Measurements from ENCODE around the gene LIMS1.
A peak's percentile ranks its signal among the peaks of the same experiment; 100 is the strongest.
"Not testable (repeated sequence)": the region's sequence is repeated elsewhere in the genome, so short reads cannot be mapped to it uniquely, and the experiment has no call there.

Gene LIMS1, protein sequence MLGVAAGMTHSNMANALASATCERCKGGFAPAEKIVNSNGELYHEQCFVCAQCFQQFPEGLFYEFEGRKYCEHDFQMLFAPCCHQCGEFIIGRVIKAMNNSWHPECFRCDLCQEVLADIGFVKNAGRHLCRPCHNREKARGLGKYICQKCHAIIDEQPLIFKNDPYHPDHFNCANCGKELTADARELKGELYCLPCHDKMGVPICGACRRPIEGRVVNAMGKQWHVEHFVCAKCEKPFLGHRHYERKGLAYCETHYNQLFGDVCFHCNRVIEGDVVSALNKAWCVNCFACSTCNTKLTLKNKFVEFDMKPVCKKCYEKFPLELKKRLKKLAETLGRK

DNA sequence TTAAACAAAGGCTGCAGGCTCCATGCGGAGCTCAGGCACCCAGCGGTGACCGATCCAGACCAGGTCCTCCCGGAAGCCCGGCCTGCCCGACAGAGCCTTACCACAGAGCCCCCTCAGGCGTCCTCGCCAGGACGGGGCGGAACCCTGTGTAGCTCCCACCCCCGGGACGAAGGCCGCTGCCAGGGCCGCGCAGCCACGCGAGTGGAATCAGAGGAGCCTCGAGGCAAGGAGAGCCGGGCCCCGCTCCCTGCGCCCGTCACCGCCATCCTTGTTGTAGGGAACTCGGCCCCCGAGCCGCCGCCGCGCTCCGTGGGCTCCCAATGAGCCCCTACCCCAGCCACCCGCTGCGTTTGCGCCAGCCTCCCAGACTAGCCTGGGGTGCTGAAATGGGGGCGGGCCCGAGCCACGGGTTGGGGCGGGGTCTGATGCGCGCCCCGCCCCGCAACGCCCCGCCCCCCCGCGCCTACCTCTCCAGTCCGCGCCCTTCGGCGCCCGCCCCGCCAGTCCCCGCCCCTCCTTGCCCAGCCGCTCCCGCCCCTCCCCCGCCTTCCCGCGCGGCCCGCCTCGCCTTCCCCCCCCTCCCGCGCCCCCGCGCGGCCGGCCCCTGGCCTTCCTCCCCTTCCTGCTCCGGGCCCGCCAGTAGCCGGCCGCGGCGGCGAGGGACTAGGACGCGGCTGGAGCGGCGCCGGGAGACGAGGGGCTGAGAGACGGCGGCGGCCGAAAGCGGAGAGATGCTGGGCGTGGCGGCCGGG lies at the start of gene LIMS1:
Gene LIMS1, plus strand, starts transcription at position 639 of the 752 bp plus-strand sequence. Its CDS starts 93 bp downstream, at position 732.
- Histone ChIP-seq H3K36me3 (peaks cover 8% of the 10 kb centered on the region; the same call in 1 of the 2 replicates), H3K4me1 (peaks cover 44% of the 10 kb centered on the region), H3K9ac (peak within 1 kb of the TSS; percentile 96), H3K27me3 (no peaks in the 10 kb centered on the region), H3K4me2 (peak within 1 kb of the TSS; percentile 90), H4K20me1 (peaks cover 41% of the 10 kb centered on the region), H3K27ac (peak within 1 kb of the TSS; percentile 96), H3K4me3 (peak within 1 kb of the TSS; percentile 95), H3K9me3 (no peaks in the 10 kb centered on the region)
- no peak for TF ChIP-seq Cebpa-rat (IDR thresholded peaks at IDR 0.05)

DNA sequence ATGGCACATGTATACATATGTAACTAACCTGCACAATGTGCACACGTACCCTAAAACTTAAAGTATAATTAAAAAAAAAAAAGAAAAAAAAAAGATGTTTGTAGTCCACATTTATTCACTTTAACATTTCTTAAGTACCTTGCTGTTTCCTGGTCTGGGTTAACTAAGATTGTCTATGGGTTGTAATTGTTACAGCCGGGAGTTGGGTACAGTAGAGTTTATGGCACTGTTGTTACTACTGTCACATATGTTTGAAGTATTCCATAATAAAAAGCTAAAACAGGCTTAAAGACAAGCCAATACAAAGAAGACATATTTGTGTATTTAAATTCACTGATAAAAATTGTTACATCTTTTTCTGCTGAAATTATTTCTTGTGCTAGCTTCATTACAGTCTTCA lies 49.0 kb upstream of the LIMS1 start:
- H3K4me1 ChIP-seq = no peaks in the 10 kb centered on the region
- H4K20me1 ChIP-seq = no peaks in the 10 kb centered on the region
- H3K36me3 ChIP-seq = peaks cover 66% of the 10 kb centered on the region
- no peak for TF ChIP-seq Cebpa-rat (IDR thresholded peaks at IDR 0.05)
- no peak overlapping the region for H3K4me3 ChIP-seq
- H3K4me2 ChIP-seq = no peak overlapping the region
- no peaks in the 10 kb centered on the region for H3K27me3 ChIP-seq
- no peak overlapping the region for H3K27ac ChIP-seq
- peaks cover 7% of the 10 kb centered on the region; the same call in 1 of the 2 replicates for H3K9me3 ChIP-seq
- H3K9ac ChIP-seq = no peak overlapping the region

DNA sequence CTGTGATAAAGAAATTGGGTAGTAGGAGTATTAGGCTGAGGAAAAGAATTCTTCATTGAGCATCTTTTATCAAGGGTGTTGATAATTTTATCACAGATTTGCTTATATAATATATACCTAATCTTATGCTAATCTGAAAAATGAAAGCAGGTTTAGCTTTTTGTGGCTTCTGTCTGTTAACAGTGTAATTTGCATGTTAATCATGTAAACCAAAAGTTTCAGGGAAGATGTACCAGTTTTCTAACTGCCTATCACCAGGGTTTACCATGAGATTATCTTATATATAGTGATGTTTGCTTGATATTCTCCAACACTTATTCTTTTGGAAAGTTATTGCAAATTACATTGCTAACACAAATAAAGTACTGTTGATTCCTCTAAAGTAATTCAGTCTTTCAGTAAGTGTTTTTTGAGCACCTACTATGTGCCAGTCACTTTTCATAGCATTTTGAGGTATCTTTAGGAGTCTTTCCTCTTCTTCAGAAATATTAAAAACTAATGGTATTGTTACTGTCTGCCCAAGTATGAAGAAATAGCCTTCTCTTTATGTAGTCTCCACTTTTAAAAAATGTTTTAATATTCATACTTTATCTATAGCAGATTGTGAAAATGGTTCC lies 43.7 kb upstream of the LIMS1 start:
- H3K36me3 ChIP-seq = peaks cover 73% of the 10 kb centered on the region
- no peak overlapping the region for H3K27ac ChIP-seq
- H3K4me3 ChIP-seq = no peak overlapping the region

DNA sequence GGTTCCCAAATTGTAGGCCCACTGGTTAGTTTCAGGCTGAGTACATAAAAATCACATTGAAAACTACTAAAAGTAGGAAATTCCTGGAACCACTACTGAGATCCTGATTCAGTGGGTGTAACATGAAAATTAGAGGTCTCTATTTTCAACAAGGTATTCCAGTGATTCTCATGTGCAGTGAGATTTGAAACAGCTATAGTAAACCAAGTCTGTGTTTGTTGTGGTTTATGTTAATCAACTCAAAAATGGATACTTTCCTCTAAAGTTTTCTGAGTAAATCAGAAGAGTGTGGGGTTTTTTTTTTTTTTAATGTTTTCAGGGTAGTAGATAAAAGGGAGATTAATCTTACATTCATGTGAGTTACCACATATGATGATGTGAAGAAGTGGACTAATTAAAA lies 42.4 kb upstream of the LIMS1 start:
- peaks cover 72% of the 10 kb centered on the region for H3K36me3 ChIP-seq
- no peaks in the 10 kb centered on the region for H3K27me3 ChIP-seq
- no peaks in the 10 kb centered on the region for H4K20me1 ChIP-seq
- no peaks in the 10 kb centered on the region for H3K4me1 ChIP-seq
- no peak for TF ChIP-seq Cebpa-rat (IDR thresholded peaks at IDR 0.05)
- H3K27ac ChIP-seq = no peak overlapping the region
- H3K9me3 ChIP-seq = no peaks in the 10 kb centered on the region
- H3K4me2 ChIP-seq = no peak overlapping the region
- no peak overlapping the region for H3K9ac ChIP-seq
- no peak overlapping the region for H3K4me3 ChIP-seq

More for the DNA sequence above, 43.7 kb upstream of the LIMS1 start:
- Histone ChIP-seq H3K9ac (no peak overlapping the region), H4K20me1 (no peaks in the 10 kb centered on the region), H3K4me1 (no peaks in the 10 kb centered on the region), H3K4me2 (no peak overlapping the region), H3K9me3 (no peaks in the 10 kb centered on the region), H3K27me3 (no peaks in the 10 kb centered on the region)
- no peak for TF ChIP-seq Cebpa-rat (IDR thresholded peaks at IDR 0.05)

DNA sequence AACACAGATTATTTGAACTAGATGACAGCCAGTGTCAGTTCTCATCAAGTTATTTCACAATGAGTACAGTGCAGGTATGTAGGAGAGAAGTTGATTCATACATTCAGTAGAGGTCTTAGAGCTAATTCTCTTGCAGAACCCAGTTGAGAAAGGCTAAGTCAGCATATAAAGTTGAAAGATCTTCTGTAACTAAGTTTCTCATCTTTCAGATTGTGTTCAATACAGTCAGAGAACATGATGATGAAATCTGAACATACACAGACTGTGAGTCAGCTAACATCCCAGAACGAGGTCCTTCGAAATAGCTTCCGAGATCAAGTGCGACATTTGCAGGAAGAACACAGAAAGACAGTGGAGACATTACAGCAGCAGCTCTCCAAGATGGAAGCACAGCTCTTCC lies 41.9 kb upstream of the LIMS1 start:
- H3K9me3 ChIP-seq = no peaks in the 10 kb centered on the region
- peaks cover 73% of the 10 kb centered on the region for H3K36me3 ChIP-seq
- no peaks in the 10 kb centered on the region for H3K27me3 ChIP-seq
- no peak overlapping the region for H3K4me3 ChIP-seq
- H3K4me2 ChIP-seq = no peak overlapping the region
- no peak overlapping the region for H3K27ac ChIP-seq
- H3K9ac ChIP-seq = no peak overlapping the region
- no peaks in the 10 kb centered on the region for H4K20me1 ChIP-seq
- TF ChIP-seq Cebpa-rat (IDR thresholded peaks at IDR 0.05) = no peak
- no peaks in the 10 kb centered on the region for H3K4me1 ChIP-seq

DNA sequence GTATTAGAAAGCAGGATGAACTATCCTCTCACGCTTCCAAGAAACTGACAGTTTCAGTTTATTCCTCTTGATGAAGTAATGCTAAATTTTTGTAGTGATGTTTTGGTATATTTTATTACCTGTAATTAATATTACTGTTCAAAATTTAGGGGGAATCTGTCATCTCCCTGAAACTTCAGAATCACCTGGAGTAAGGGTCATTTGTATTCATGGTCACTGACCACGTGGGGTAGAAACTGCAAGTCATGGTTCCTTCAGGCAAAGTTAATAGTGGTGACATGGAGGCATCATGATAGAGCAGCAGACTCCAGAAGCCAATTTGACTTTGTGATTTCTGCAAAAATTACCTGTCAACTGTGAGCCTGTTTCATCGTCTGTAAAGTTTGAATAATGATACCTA lies 38.1 kb upstream of the LIMS1 start:
- H3K36me3 ChIP-seq = peaks cover 70% of the 10 kb centered on the region
- not testable (repeated sequence) for H3K4me1 ChIP-seq, H3K4me2 ChIP-seq, H4K20me1 ChIP-seq, H3K9me3 ChIP-seq, H3K4me3 ChIP-seq, H3K27me3 ChIP-seq, H3K9ac ChIP-seq, H3K27ac ChIP-seq

DNA sequence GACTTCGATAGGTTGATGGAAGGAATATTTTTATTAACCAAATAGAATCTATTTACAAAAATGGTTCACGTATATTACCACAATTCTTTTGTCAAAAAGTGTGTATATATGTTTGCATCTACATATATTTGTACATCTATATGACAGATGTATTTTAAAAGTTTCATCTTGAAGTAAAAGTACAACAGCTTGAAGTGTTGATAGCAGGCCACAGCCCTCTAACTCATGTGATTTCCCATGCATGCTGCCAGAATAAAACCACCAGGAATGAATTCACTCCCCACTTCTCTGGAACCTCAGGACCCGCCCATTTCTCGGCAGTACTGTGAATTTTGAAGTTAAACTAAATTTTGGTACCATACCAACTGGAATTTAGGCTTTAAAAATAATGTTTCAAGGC lies 26.6 kb upstream of the LIMS1 start:
- H4K20me1 ChIP-seq, H3K9ac ChIP-seq, H3K27ac ChIP-seq, H3K4me3 ChIP-seq, H3K4me1 ChIP-seq, H3K9me3 ChIP-seq, H3K27me3 ChIP-seq, H3K4me2 ChIP-seq: not testable (repeated sequence)
- peaks cover 46% of the 10 kb centered on the region for H3K36me3 ChIP-seq

DNA sequence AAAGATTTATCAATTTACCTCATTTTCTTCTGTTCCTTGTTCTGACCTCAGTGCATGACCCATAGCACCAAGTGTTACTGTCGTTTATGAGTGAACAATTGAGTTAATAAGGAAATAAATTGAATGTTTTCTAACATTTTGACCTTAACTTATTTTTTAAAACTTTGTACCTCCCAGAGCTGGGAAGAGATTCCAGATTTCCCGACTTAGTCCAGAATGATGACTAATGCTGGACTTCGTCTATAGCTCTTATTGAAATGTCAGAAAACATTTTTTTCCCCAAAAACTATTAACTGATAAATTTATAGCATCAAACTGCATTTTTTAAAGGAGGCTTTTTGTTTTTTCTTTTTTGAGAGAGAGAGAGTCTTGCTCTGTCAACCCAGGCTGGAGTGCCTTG lies 21.8 kb upstream of the LIMS1 start:
- H3K27me3 ChIP-seq, H3K4me3 ChIP-seq, H3K4me2 ChIP-seq, H3K9me3 ChIP-seq, H3K4me1 ChIP-seq, H3K27ac ChIP-seq, H3K9ac ChIP-seq, H4K20me1 ChIP-seq: not testable (repeated sequence)
- peaks cover 18% of the 10 kb centered on the region; the same call in 1 of the 2 replicates for H3K36me3 ChIP-seq

DNA sequence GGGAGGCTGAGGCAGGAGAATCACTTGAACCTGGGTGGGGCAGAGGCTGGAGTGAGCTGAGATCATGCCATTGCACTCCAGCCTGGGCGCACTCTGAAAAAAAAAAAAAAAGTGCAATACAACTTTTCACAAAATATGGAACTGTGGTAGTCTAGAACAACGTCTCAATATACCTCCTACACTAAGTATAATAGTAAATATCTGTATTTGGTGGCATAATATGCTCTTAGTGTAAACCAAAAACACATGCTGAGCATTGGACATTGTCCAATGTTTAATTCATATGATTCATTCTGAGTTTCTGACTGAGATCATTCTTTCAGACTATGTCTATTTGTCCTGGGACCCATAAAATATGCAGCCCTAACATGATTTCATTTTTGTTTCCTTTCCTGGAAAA lies 19.8 kb upstream of the LIMS1 start:
- H4K20me1 ChIP-seq, H3K4me2 ChIP-seq, H3K4me1 ChIP-seq, H3K36me3 ChIP-seq, H3K9ac ChIP-seq, H3K4me3 ChIP-seq, H3K27ac ChIP-seq, H3K27me3 ChIP-seq: not testable (repeated sequence)
- peaks cover 18% of the 10 kb centered on the region for H3K9me3 ChIP-seq

DNA sequence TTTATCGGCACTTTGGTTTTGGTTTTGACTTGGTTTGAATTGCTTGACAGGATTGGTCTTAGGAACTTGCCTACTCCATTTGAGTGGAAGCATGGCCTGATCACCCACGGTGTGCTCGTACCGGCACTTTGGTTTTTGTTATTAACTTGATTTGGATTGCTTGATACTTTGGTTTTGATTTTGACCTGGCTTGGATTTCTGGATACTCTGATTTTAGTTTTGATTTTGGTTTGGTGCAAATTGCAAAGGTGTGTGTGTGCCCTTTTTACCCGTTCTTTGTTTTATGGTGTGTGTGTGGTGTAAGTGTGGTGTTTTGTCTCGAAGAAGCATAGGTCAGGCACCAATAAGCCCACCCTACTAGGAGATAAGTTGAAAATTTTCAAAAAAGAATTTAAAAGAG lies 9.6 kb upstream of the LIMS1 start:
- H3K4me1 ChIP-seq, H3K27ac ChIP-seq, H3K9me3 ChIP-seq, H3K9ac ChIP-seq, H3K4me2 ChIP-seq, H3K27me3 ChIP-seq, H3K4me3 ChIP-seq, H4K20me1 ChIP-seq, H3K36me3 ChIP-seq: not testable (repeated sequence)

DNA sequence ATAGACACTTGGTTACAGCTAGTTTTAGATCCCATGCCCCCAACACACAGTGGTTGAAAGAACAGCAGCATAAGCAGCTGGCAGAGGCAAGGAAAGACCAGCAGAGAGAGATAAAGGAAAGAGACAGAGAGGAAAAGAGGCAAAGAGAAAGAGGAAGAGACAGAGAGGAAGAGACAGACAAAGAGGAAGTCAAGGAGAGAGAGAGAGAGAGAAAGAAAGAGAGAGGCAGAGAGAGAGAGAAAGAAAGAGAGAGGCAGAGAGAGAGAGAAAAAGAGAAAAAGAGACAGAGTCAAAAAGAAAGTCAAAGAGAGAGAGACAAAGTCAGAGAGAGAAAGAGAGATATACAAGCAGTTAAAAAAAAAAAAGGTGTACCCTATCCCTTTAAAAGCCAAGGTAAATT lies 9.0 kb upstream of the LIMS1 start:
- not testable (repeated sequence) for H3K9me3 ChIP-seq, H3K4me1 ChIP-seq, H3K36me3 ChIP-seq, H3K27me3 ChIP-seq, H3K4me2 ChIP-seq, H4K20me1 ChIP-seq, H3K4me3 ChIP-seq, H3K27ac ChIP-seq, H3K9ac ChIP-seq
